SKM-1 (cell line): ENCODE results near the gene DIAPH1.
"Not testable (repeated sequence)": the region's sequence is repeated elsewhere in the genome, so short reads cannot be mapped to it uniquely, and the experiment has no call there.

Experiments
- DNase-seq: peaks from one replicate; lab custom pipeline; 2025; ENCODE audit not compliant: unreplicated experiment; lab: John Stamatoyannopoulos, UW

Gene DIAPH1

DNA sequence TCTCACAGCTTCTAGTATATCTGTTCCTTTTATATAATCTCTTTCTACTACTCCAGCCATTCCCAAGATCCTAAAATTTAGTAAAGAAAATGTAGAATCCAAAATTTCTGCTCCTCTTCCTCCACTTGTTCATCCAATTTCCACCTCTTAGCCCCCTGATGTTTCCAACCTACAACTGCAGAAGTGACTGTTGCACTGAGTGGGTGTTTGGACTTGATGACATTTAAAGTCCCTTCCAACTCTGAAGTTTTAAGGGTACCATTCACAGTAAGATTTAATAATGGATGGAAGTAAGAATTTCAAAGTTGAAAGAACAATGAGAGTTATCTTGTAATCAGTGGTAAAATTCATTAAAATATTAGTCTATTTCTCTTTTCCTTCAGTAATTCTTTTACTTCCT, 5.5 kb downstream of the DIAPH1 start:
- no peak for DNase-seq

DNA sequence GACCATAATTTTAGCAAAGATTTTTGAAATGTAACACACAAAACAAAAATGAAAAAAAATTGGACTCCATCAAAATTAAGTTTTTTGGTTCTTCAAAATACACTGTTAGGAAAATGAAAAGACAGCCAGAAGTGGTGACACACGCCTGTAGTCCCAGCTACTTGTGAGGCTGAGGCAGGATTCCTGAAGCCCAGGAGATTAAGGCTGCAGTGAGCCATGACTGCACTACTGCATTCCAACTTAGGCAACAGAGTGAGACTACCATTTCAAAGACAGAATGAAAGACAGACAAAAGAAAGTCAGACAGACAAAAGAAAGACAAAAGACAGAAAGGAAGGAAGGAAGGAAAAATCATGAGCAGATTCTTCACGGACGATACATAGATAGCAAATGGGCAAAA, 7.5 kb downstream of the DIAPH1 start:
- no peak for DNase-seq

DNA sequence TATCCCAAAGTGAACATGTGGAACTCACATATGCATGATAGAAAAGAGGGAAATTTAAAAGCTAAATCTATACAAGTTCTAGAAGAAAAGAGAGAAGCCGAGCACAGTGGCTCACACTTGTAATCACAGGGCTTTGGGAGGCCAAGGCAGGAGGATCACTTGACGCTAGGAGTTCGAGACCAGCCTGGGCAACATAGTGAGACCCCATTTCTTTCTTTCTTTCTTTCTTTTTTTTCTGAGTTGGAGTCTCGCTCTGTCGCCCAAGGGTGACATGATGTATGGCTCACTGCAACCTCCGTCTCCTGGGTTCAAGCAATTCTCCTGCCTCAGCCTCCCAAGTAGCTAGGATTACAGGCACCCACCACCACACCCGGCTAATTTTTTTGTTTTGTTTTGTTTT, 8.9 kb downstream of the DIAPH1 start:
- not testable (repeated sequence) for DNase-seq

GRCh38 chr5:141609044-141609443, 9.8 kb downstream of the DIAPH1 start:
- no peak for DNase-seq

- DNase-seq: no peak
Measured at GRCh38 chr5:141608557-141608956, 10.2 kb downstream of the DIAPH1 start.

DNA sequence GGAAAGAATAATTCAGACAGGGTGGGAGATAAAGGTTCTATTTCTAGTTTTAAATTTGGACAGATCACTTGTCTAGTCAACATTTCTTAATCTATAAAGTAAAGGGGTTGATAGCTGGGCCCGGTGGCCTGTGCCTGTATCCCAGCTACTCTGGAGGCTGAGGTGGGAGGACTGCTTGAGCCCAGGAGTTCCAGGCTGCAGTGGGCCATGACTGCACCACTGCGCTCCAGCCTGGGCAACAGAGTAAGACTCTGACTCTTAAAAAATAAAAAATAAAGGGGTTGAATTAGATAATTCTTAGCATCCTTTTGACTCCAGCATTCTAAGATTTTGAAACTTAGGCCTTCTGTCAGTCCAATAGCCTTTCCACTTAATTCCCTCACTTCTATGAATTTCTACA, 10.8 kb downstream of the DIAPH1 start:
- no peak for DNase-seq

- DNase-seq: peak; percentile 88
Measured at GRCh38 chr5:141605523-141606277, 13.1 kb downstream of the DIAPH1 start.

- peak; percentile 95 for DNase-seq
Measured at GRCh38 chr5:141603923-141604717, 14.7 kb downstream of the DIAPH1 start.

GRCh38 chr5:141602606-141603005, 16.2 kb downstream of the DIAPH1 start:
- DNase-seq: no peak

- DNase-seq: no peak
Measured at GRCh38 chr5:141598391-141599345, 20.1 kb downstream of the DIAPH1 start.

DNA sequence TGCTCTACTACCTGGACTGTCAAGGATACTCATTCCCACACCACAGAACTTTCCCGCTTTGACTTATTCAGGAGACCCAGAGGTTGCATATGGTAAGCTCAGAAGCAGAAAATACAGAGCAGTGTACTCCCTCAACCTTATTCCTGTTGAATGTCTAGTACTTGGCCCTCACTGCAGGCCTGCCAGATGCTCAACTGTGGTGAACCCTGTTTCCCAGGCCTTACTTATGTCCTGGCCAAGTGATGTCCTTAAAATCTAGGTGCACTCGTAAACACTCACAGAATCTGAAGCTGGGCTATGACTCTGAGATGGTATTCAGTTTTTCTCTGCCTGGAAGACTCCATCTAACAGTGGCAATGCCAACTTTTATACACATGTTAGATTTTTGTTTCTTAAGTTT, 21.0 kb downstream of the DIAPH1 start:
- no peak for DNase-seq

GRCh38 chr5:141597394-141597793, 21.4 kb downstream of the DIAPH1 start:
- no peak for DNase-seq

DNA sequence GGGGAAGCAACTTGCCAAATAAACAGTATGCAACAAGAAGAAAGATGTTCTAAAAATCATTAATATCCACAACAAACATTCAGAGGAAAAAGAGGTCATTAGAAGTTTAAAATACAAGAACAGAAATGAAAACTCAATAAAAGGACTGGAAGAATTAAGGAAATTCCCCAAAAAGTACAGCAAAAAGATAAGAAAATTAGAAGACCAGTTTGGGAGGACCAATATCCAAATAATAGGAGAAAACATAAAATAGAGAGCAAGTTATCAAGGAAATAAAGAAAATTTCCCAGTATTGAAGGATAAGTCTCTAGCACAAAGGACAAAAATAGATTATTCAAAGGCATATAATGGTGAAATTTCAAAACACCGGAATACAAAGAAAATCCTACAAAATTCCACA, 21.9 kb downstream of the DIAPH1 start:
- no peak for DNase-seq

DNA sequence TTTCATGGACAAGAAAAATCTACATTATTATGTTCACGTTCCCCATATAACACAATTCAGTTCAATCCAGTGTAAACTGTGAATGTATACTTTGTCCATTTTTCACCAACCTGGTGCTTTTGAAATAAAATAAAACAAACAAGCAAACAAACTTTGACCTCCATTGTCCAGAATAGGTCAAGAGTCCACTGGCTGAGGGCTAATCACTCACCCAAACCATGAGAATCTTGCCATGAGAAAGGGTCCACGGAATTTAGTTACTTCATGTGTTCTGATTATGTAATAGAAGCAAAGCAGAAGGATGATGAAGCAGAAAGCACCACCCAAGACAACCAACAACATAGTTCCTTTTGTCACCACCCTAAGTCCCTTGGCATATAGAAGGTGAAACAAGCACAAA, 28.7 kb downstream of the DIAPH1 start:
- DNase-seq: no peak

DNA sequence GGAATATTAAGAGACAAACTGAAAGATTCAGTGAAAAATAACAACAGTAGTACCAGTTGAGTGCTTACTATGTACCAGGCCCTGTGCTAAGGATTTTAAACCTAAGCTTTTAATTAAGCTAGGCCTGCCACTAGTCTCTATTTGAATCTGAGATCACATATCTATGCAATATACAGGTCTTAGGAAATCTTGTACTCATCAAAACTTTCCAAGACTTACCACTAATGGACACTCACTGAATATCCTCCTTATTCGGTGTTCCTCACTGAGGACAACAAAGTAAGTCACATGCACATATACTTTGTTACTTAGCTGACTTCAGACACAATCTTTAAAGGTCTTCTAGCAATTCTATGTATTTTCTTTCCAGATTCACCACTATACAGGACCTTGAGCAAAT, 32.6 kb downstream of the DIAPH1 start:
- DNase-seq: no peak

GRCh38 chr5:141585594-141585993, 33.2 kb downstream of the DIAPH1 start:
- DNase-seq: no peak

- DNase-seq: no peak
Measured at GRCh38 chr5:141574122-141574510, 44.7 kb downstream of the DIAPH1 start.

GRCh38 chr5:141573489-141574121, 45.2 kb downstream of the DIAPH1 start:
- no peak for DNase-seq

- peak; percentile 56 for DNase-seq
Measured at GRCh38 chr5:141570655-141571054, 48.1 kb downstream of the DIAPH1 start.

- peak; percentile 42 for DNase-seq
Measured at GRCh38 chr5:141567513-141568117, 51.2 kb downstream of the DIAPH1 start.
